DND-41 (cell line): Measurements from ENCODE around the gene SIPA1L2.

Experiments
- EZH2 ChIP-seq: IDR thresholded peaks from 3 replicates; pipeline ENCODE4 v1.6.1; 2012; ENCODE audit warnings: borderline replicate concordance, low read depth, mild to moderate bottlenecking, moderate library complexity, low read length, inconsistent platforms; ENCODE audit not compliant: severe bottlenecking
- TF ChIP-seq, protein P1 (sequence below): IDR thresholded peaks from 2 replicates; pipeline ENCODE4 v1.5.1; 2012; ENCODE audit warnings: borderline replicate concordance, low read length, moderate library complexity, mild to moderate bottlenecking; ENCODE audit not compliant: poor library complexity, severe bottlenecking; ENCODE audit errors: extremely low read depth

- no peak for TF ChIP-seq EZH2
- TF ChIP-seq, protein P1, sequence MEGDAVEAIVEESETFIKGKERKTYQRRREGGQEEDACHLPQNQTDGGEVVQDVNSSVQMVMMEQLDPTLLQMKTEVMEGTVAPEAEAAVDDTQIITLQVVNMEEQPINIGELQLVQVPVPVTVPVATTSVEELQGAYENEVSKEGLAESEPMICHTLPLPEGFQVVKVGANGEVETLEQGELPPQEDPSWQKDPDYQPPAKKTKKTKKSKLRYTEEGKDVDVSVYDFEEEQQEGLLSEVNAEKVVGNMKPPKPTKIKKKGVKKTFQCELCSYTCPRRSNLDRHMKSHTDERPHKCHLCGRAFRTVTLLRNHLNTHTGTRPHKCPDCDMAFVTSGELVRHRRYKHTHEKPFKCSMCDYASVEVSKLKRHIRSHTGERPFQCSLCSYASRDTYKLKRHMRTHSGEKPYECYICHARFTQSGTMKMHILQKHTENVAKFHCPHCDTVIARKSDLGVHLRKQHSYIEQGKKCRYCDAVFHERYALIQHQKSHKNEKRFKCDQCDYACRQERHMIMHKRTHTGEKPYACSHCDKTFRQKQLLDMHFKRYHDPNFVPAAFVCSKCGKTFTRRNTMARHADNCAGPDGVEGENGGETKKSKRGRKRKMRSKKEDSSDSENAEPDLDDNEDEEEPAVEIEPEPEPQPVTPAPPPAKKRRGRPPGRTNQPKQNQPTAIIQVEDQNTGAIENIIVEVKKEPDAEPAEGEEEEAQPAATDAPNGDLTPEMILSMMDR = no peak
Observed at GRCh38 chr1:232622981-232623380, 7.0 kb downstream of the SIPA1L2 start.
